Loucy (cell line): ENCODE data around the gene ZNF385C.

Source experiments
- H2AFZ ChIP-seq: fragments of 200-600 bp; sonication (generic); 2 replicates; pipeline ENCODE4 v1.6.0; 2016; ENCODE audit warnings: antibody characterized with exemption, mild to moderate bottlenecking, low read length, moderate library complexity
- H3F3A ChIP-seq: fragments of 200-600 bp; 2 replicates; pipeline ENCODE4 v1.6.0; 2016; ENCODE audit warnings: antibody characterized with exemption, low read depth, mild to moderate bottlenecking
- H3K27me3 ChIP-seq: fragments of 200-600 bp; sonication (generic); 2 replicates; pipeline ENCODE4 v1.6.1; 2014; ENCODE audit warnings: low read length, mild to moderate bottlenecking; ENCODE audit not compliant: insufficient read depth, poor library complexity, severe bottlenecking
- H3K36me3 ChIP-seq: fragments of 200-600 bp; sonication (generic); 2 replicates; pipeline ENCODE4 v1.6.1; 2016; ENCODE audit warnings: low read length; ENCODE audit not compliant: insufficient read depth
- H3K4me1 ChIP-seq: fragments of 200-600 bp; sonication (generic); 2 replicates; pipeline ENCODE4 v1.5.1; 2014; ENCODE audit warnings: low read length, mild to moderate bottlenecking; ENCODE audit not compliant: insufficient read depth, poor library complexity, severe bottlenecking
- H3K4me2 ChIP-seq: fragments of 200-600 bp; sonication (generic); 2 replicates; pipeline ENCODE4 v1.6.0; 2014; ENCODE audit warnings: antibody characterized with exemption, low read length, low read depth, mild to moderate bottlenecking; ENCODE audit not compliant: poor library complexity, severe bottlenecking
- H3K4me3 ChIP-seq: fragments of 200-600 bp; sonication (generic); 2 replicates; pipeline ENCODE4 v1.5.1; 2014; ENCODE audit warnings: low read length, mild to moderate bottlenecking, mixed read lengths; ENCODE audit not compliant: poor library complexity, severe bottlenecking
- H3K79me2 ChIP-seq: fragments of 200-600 bp; sonication (generic); 2 replicates; pipeline ENCODE4 v1.6.1; 2014; ENCODE audit warnings: low read length; ENCODE audit not compliant: insufficient read depth
- H3K9ac ChIP-seq: fragments of 200-600 bp; sonication (generic); 2 replicates; pipeline ENCODE4 v1.6.0; 2014; ENCODE audit warnings: mild to moderate bottlenecking, low read depth, low read length, moderate library complexity; ENCODE audit not compliant: poor library complexity, severe bottlenecking
- H3K9me2 ChIP-seq: fragments of 200-600 bp; sonication (generic); replicated peaks from 2 replicates; pipeline ENCODE4 v1.6.1; 2016; ENCODE audit warnings: low read depth, low read length, mixed read lengths
- H3K9me3 ChIP-seq: fragments of 200-600 bp; sonication (generic); 2 replicates; pipeline ENCODE4 v1.6.1; 2014; ENCODE audit warnings: mild to moderate bottlenecking, antibody characterized with exemption, low read length, low read depth; ENCODE audit not compliant: insufficient read depth
- H4K20me1 ChIP-seq: fragments of 200-600 bp; sonication (generic); 2 replicates; pipeline ENCODE4 v1.6.0; 2014; ENCODE audit warnings: antibody characterized with exemption, low read length, mild to moderate bottlenecking; ENCODE audit not compliant: insufficient read depth, poor library complexity, severe bottlenecking
- CTCF ChIP-seq: fragments of 200-600 bp; sonication (generic); conservative IDR thresholded peaks from 2 replicates; pipeline ENCODE4 v1.5.1; 2014; ENCODE audit warnings: mild to moderate bottlenecking, antibody characterized with exemption, low read length
- EZH2phosphoT487 ChIP-seq: fragments of 200-600 bp; IDR thresholded peaks from 2 replicates; pipeline ENCODE4 v1.6.1; 2018; ENCODE audit warnings: antibody characterized with exemption, mild to moderate bottlenecking, moderate library complexity, borderline replicate concordance

The ZNF385C gene

GRCh38 chr17:42019509-42020404, 78.5 kb downstream of the ZNF385C start, which contains the start of gene NKIRAS2:
TSS of gene NKIRAS2 (plus strand) at chr17:42020090. CDS start at chr17:42021578, 1,488 bp downstream.
- H2AFZ ChIP-seq = peak within 1 kb of the TSS; percentile 84
- no peaks in the 10 kb centered on the region for H3F3A ChIP-seq
- H3K36me3 ChIP-seq = peaks cover 6% of the 10 kb centered on the region; the same call in 1 of the 2 replicates
- peak within 1 kb of the TSS; percentile 96 for H3K9ac ChIP-seq
- H3K4me3 ChIP-seq = peak within 1 kb of the TSS; percentile 94
- no peaks in the 10 kb centered on the region for H3K9me3 ChIP-seq
- H4K20me1 ChIP-seq = peaks cover 9% of the 10 kb centered on the region
- peak within 1 kb of the TSS; percentile 74 for H3K4me2 ChIP-seq
- H3K27me3 ChIP-seq = no peaks in the 10 kb centered on the region
- peaks cover 52% of the 10 kb centered on the region for H3K79me2 ChIP-seq
- TF ChIP-seq CTCF (peak; percentile 83), EZH2phosphoT487 (no peak)
- H3K9me2 ChIP-seq = no peaks in the 10 kb centered on the region
- peaks cover 42% of the 10 kb centered on the region for H3K4me1 ChIP-seq

GRCh38 chr17:42018988-42019387, 79.3 kb downstream of the ZNF385C start:
- no peak overlapping the region for H2AFZ ChIP-seq
- H3K27me3 ChIP-seq = no peaks in the 10 kb centered on the region
- no peaks in the 10 kb centered on the region for H3K9me3 ChIP-seq
- no peak overlapping the region for H3K4me3 ChIP-seq
- peaks cover 4% of the 10 kb centered on the region; the same call in 1 of the 2 replicates for H3K36me3 ChIP-seq
- TF ChIP-seq EZH2phosphoT487 (no peak), CTCF (no peak)
- H3F3A ChIP-seq = no peaks in the 10 kb centered on the region
- peaks cover 38% of the 10 kb centered on the region for H3K4me1 ChIP-seq
- H3K9me2 ChIP-seq = no peaks in the 10 kb centered on the region
- H3K79me2 ChIP-seq = peaks cover 60% of the 10 kb centered on the region
- H4K20me1 ChIP-seq = peaks cover 9% of the 10 kb centered on the region
- H3K4me2 ChIP-seq = no peak overlapping the region
- H3K9ac ChIP-seq = no peak overlapping the region

- Histone ChIP-seq H3K9ac (peak overlapping the region; percentile 91), H3K9me2 (no peaks in the 10 kb centered on the region), H3K4me3 (peak overlapping the region; percentile 81), H3K4me2 (peak overlapping the region; percentile 92), H4K20me1 (peaks cover 12% of the 10 kb centered on the region), H2AFZ (no peak overlapping the region; the same call in 1 of the 2 replicates), H3F3A (no peaks in the 10 kb centered on the region), H3K27me3 (no peaks in the 10 kb centered on the region), H3K4me1 (peaks cover 42% of the 10 kb centered on the region), H3K36me3 (no peaks in the 10 kb centered on the region), H3K79me2 (peaks cover 67% of the 10 kb centered on the region), H3K9me3 (no peaks in the 10 kb centered on the region)
- TF ChIP-seq CTCF (no peak), EZH2phosphoT487 (no peak)
These were observed 79.9 kb downstream of the ZNF385C start for GRCh38 chr17:42018339-42018738.
